Ishikawa (cell line): ENCODE data around the gene ABAT.

Experiments used
- CEBPB ChIP-seq: IDR thresholded peaks from 2 replicates; pipeline ENCODE4 v1.6.1; 2012
- CREB1 ChIP-seq: IDR thresholded peaks from 2 replicates; pipeline ENCODE4 v1.6.1; 2012; ENCODE audit warnings: low read depth
- EGR1 ChIP-seq: IDR thresholded peaks from 2 replicates; pipeline ENCODE4 v1.6.1; 2012
- EP300 ChIP-seq: IDR thresholded peaks from 2 replicates; pipeline ENCODE4 v1.6.1; 2012; ENCODE audit warnings: borderline replicate concordance
- NFIC ChIP-seq: IDR thresholded peaks from 2 replicates; pipeline ENCODE4 v1.6.1; 2012
- RAD21 ChIP-seq: IDR thresholded peaks from 2 replicates; pipeline ENCODE4 v1.6.1; 2012; ENCODE audit warnings: low read depth
- TAF1 ChIP-seq: IDR thresholded peaks from 2 replicates; pipeline ENCODE4 v1.6.1; 2012; ENCODE audit warnings: low read depth, mild to moderate bottlenecking
- TCF12 ChIP-seq: IDR thresholded peaks from 2 replicates; pipeline ENCODE4 v1.6.1; 2012; ENCODE audit warnings: low read depth
- YY1 ChIP-seq: IDR thresholded peaks from 2 replicates; pipeline ENCODE4 v1.6.1; 2012; ENCODE audit warnings: low read depth
- ZBTB7A ChIP-seq: IDR thresholded peaks from 2 replicates; pipeline ENCODE4 v1.6.1; 2012; ENCODE audit warnings: low read depth
- TF ChIP-seq, protein P1 (sequence below): IDR thresholded peaks from 2 replicates; pipeline ENCODE4 v1.6.1; 2012; ENCODE audit warnings: low read depth, mild to moderate bottlenecking
- TF ChIP-seq, protein P2 (sequence below): IDR thresholded peaks from 2 replicates; pipeline ENCODE4 v1.6.1; 2012

DNA sequence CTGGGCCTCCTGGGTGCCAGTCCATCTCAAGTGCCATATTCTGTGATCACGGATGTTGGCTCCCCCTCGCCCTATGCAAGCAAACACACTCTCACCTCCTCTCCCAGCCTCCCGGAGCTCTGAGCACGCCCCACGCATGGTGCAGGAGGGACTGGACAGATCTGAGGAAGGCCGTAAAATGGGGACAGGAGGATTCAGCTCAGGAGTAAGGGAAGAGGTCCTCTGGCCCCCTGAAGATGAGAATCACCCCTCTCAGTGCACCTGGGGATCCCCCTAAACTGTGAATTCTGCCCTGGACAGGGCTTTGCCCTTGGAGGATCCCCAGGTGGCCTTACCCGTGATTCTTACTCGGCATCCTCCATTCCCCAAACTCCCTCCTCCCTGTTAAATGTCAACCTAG lies 107.4 kb downstream of the ABAT start:
- TF ChIP-seq, protein P1, sequence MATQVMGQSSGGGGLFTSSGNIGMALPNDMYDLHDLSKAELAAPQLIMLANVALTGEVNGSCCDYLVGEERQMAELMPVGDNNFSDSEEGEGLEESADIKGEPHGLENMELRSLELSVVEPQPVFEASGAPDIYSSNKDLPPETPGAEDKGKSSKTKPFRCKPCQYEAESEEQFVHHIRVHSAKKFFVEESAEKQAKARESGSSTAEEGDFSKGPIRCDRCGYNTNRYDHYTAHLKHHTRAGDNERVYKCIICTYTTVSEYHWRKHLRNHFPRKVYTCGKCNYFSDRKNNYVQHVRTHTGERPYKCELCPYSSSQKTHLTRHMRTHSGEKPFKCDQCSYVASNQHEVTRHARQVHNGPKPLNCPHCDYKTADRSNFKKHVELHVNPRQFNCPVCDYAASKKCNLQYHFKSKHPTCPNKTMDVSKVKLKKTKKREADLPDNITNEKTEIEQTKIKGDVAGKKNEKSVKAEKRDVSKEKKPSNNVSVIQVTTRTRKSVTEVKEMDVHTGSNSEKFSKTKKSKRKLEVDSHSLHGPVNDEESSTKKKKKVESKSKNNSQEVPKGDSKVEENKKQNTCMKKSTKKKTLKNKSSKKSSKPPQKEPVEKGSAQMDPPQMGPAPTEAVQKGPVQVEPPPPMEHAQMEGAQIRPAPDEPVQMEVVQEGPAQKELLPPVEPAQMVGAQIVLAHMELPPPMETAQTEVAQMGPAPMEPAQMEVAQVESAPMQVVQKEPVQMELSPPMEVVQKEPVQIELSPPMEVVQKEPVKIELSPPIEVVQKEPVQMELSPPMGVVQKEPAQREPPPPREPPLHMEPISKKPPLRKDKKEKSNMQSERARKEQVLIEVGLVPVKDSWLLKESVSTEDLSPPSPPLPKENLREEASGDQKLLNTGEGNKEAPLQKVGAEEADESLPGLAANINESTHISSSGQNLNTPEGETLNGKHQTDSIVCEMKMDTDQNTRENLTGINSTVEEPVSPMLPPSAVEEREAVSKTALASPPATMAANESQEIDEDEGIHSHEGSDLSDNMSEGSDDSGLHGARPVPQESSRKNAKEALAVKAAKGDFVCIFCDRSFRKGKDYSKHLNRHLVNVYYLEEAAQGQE, result no peak
- TF ChIP-seq YY1, result no peak
- no peak for TF ChIP-seq EGR1
- no peak for TF ChIP-seq CREB1
- TF ChIP-seq EP300, result no peak
- TF ChIP-seq TAF1, result no peak
- TF ChIP-seq, protein P2, sequence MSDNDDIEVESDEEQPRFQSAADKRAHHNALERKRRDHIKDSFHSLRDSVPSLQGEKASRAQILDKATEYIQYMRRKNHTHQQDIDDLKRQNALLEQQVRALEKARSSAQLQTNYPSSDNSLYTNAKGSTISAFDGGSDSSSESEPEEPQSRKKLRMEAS, result no peak
- TF ChIP-seq RAD21, result no peak
- TF ChIP-seq NFIC, result no peak
- no peak for TF ChIP-seq CEBPB
- TF ChIP-seq ZBTB7A, result no peak
- TF ChIP-seq TCF12, result no peak
